GM19099 (cell line): ENCODE measurements around the gene ULK1.

Source experiments
- POLR2A ChIP-seq: IDR thresholded peaks from 3 replicates; pipeline ENCODE4 v1.6.1; 2011; ENCODE audit warnings: low read depth; ENCODE audit not compliant: insufficient read length; ENCODE audit errors: extremely low read depth

Gene ULK1

DNA sequence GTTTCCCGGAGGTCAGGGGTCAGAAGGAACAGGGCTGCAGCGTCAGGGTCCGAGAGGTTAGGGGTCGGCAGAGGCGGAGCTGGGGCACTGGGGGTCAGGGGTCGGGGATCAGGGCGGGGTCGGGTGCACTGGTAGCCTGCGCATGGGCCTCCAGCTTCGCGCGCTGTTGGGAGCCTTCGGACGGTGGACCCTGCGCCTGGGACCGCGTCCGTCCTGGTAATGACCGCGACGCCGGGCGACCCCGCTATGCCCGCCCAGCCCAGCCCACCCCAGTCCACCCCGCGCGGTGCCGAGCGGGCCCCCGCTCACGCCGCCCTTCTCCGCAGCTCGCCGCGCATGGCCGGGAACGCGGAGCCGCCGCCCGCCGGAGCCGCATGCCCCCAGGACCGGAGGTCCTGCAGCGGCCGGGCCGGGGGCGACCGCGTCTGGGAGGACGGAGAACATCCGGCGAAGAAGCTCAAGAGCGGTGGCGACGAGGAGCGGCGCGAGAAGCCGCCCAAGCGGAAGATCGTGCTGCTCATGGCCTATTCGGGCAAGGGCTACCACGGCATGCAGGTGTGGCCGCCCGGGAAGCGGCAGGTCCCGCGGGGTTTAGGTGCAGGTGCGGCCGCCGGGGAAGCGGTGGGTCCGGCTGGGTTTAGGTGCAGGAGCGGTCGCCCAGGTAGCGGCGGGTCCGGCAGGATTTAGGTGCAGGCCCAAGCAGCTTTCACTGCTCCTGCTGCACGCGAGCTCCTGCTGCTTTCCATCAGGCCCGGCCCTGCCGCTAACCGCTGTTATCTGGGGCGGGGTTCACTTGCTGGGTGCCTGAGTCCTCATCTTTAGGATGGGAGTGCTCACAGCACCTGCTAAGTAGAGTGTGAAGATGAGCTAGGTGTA is 35.4 kb downstream of the ULK1 start:
- no peak for TF ChIP-seq POLR2A

DNA sequence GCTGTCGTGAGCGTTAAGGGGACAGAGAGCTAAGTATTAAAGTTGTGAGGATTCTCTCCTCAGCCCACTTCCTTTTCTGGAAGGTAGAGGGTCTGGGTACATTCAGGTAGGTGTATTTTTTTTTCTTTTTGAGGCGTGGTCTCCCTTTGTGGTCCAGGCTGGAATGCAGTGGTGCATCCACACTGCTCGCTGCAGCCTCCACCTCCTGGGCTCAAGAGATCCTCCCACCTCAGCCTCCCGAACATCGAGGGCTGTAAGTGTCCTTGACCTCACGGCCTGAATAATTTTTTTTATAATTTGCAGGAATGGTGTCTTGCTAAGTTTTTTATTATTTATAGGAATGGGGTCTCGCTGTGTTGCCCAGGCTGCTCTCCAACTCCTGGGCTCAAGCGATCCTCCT is 36.1 kb downstream of the ULK1 start:
- no peak for TF ChIP-seq POLR2A

DNA sequence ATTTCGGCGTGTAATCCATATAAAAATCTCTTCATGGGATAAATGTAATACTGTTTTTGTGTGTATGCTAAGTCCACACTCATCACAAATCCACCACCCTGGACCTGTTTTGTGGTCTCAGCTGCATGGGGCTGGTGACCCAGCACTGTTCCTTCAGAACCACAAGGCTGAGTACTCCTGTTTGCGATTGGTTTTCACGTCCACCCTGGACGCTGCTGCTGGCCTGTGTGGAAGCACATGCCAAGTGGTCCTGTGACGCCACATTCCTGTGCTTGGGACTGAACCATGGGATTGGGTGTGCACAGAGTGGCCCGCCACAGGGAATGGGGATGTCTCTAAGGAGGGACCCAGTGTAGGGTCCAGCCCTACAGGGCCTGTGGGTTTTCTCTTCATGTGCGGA is 39.0 kb downstream of the ULK1 start:
- TF ChIP-seq POLR2A = no peak

DNA sequence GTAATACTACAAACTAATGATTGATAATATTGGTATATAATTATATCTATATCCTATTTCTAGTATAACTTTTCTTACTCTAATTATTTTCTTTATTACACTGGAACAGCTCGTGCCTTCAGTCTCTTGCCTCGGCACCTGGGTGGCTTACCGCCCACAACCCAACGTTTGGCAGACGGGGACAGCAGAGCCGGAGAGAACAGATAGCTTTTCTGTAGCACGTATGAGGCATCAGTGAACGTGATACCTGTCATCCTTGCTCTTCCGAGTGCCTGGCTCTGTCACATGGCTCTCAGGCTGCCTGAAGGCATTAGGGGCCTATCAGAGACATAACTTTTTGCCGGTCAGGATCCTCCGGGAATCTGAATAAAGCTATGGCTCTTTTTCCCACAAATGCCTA is 40.1 kb downstream of the ULK1 start:
- TF ChIP-seq POLR2A = no peak

DNA sequence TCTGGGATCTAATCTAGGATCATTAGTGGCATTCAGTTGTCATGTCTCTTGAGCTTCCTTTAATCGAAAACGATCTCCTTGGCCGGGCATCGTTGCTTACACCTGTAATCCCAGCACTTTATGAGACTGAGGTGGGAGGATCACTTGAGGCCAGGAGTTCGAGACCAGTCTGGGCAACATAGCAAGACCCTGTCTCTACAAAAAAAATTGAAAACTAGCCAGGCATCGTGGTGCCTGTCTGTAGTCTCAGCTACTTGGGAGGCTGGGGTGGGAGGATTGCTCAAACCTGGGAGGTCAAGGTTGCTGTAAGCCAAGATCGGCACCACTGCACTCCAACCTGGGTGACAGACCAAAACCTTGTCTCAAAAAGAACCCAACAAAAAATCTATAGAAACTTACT is 43.7 kb downstream of the ULK1 start:
- no peak for TF ChIP-seq POLR2A

DNA sequence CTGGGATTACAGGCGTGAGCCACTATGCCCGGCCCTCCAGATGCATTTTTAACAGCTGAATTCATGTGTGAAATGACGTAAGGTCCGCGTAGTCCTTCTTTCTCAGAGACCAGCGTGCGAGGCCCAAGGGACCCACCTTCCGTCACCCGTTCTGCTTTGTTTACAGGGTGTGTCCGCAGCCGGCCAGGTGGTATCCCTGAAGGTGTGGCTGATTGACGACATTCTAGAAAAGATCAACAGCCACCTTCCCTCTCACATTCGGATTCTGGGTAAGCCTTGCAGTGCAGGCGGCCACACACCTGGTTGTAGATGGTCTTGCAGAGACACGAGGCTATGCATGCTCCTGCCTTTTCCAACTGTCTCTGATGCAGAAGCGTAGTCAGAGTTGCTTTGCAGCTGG is 44.6 kb downstream of the ULK1 start:
- no peak for TF ChIP-seq POLR2A

DNA sequence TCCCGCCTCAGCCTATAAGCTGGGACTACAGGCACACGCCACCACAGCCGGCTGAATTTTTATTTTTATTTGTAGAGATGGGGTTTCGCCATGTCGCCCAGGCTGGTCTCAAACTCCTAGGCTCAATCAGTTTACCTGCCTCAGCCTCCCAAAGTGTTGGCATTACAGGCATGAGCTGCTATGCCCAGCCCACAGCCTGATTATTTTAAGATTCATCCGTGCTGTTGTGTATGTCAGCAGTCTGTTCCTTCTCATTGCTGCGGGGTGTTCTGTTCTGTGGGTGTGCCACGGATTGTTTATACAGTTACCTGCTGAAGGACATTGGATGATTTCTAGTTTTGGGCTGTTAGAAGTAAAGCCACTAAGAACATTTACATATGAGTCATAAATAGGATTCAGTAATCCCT is 45.7 kb downstream of the ULK1 start:
- TF ChIP-seq POLR2A = no peak

DNA sequence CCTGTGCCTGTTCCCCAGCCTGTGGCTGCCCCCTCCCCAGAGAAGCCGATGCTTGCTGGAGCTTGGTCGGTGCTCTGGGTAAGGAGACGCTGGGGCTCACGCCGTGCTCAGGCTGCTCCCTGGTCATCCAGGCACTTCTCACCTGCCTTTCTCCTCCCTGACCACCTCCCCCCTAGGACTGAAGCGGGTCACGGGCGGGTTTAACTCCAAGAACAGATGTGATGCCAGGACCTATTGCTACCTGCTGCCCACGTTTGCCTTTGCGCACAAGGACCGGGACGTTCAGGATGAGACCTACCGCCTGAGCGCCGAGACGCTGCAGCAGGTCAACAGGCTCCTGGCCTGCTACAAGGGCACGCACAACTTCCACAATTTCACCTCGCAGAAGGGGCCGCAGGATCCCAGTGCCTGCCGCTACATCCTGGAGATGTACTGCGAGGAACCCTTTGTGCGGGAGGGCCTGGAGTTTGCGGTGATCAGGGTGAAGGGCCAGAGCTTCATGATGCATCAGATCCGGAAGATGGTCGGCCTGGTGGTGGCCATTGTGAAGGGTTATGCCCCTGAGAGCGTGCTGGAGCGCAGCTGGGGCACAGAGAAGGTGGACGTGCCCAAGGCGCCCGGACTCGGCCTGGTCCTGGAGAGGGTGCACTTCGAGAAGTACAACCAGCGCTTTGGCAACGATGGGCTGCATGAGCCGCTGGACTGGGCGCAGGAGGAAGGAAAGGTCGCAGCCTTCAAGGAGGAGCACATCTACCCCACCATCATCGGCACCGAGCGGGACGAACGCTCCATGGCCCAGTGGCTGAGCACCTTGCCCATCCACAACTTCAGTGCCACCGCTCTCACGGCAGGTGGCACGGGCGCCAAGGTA is 46.9 kb downstream of the ULK1 start:
- no peak for TF ChIP-seq POLR2A

DNA sequence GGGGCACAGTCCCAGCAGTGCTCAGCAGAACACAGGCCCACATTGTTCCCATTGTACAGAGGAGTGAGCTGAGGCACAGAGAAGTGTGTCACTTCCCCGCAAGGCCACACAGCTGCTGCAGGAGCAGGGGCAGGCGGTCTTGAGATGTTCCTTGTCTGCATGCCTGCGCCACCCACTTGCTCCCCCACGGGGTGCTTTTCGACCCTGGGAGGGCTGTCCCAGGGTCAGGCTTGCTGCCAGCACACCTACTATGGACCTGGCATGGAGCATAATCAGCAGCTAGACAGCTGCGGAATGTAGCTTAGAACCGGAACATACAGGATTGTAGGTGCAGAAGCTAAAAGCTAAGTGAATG is 47.5 kb downstream of the ULK1 start:
- no peak for TF ChIP-seq POLR2A

DNA sequence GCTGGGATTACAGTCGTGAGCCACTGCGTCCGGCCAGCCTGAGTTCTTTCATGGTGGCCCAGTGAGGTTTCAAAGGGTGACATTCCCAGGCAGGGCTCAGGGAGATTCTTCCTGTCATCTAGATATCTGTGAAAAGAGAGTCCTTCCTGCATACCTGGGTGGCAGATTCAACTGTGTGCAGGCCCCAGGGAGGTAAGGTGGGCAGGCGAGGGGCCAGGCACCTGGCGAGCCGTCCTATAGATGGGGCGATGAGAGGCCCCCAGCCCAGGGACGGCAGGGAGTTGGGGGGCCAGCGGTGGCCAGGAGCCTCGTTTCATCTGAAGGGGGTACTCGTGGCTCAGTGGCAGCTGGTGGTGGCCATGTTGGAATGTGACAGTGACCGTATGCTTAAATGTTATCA is 48.2 kb downstream of the ULK1 start:
- no peak for TF ChIP-seq POLR2A

DNA sequence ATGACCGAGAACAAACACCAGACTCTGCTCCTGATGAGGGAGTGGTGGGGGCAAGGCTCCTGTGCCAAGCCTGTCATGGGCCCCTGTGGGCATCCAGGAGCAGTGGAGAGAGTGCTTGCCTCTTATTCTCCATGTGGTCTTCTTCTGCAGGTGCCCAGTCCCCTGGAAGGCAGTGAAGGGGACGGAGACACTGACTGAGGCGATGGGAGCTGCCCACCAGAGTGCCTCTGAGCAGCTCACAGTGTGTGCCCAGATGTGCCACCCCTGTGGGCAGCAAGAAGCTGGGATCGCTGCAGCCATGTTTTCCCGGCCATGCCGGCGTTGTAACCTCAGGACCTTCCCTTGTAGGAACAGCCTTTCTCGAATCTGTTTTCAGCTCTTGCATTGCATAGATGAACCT is 49.0 kb downstream of the ULK1 start:
- no peak for TF ChIP-seq POLR2A

DNA sequence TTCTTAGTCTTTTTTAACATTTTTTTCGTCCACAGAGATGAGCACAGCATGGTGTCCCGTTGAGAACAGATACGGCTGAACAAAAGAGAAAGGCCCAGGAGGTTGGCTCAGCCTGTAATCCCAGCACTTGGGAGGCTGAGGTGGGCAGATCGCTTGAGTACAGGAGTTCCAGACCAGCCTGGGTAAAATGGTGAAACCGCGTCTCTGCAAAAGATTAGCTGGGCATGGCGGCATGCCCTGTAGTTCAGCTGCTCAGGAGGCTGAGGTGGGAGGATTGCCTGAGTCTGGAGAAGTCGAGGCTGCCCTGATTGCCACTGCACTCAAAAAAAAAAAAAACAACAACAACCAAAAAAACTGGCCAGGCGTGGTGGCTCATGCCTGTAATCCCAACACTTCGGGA is 49.5 kb downstream of the ULK1 start:
- no peak for TF ChIP-seq POLR2A

DNA sequence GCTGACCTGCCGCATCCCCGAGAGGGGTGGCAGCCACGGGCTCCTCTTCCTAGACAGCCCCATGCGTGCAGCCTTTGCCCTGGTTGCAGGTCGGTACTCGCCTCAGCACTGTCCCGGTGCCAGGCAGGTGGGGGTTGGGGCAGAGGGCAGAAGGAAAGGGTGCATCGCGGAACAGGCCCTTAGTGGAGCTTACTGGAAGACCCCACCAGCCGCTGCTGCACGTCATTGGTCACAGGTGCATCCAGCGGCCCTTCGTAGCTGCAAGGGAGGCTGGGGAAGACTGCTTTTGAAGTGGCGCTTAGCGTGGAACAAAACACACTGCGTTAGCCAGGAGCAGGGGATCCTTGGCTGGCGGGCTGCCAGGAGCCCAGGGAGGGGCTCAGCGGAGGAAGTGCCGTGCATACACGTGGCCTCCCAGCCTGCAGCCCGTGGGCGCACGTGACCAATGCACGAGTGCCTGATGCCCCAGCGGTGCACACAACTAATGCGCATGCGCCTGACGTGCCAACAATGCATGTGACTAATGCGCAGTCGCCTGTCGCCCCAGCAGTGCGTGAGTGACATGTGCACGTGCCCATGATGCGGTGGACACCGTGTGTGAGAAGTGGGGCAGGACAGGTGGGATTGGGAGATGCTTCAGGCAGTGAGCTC is 50.3 kb downstream of the ULK1 start:
- TF ChIP-seq POLR2A = no peak

DNA sequence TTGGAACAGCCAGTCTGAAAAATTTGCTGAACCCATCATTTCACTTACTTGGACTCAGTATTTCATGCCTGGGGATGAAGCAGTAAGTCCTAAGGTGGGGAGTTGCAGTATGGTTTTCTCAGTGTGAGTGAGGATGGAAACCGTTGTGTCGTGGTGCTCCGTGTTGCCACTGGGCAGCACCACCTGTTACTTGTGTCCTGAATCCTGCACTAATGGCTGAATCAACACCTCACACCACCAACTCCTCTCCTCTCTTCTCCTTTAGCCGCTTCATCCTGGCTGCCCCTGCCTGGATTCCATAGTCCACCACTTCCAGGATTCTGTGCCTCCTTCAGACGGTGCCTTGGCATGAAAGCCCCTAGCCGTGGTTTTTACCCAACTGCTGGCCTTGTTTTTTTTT is 52.3 kb downstream of the ULK1 start:
- no peak for TF ChIP-seq POLR2A

DNA sequence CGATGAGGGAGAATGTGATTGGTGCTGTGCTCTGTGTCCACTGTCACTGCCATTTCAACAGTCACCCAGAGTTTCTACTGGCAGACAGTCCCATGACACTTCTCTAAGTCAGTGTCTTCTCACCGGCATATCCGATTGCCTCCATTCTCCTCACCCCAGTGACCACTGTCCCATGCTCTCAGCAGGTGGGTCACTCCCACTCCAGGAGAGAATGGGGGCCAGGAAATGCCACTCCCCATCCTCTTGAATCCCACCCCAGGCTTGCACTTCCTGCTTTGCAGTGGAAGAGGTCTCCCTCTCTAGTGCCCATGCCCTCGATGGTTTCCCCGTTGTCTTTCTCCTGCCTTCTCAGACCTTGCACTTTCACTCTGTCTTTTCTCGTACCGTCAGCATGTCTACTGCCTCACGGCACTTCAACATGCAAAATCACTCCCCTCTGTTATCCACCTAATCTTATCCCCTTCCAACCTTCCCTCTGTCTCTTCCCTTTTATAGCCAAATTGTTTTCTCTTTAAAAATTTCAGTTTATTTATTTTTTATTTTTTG is 53.1 kb downstream of the ULK1 start:
- no peak for TF ChIP-seq POLR2A
